Measurements from ENCODE around the gene KLC1.
"Not testable (repeated sequence)": the region's sequence is repeated elsewhere in the genome, so short reads cannot be mapped to it uniquely, and the experiment has no call there.

The KLC1 gene

GRCh38 chr14:103625356-103626095, 3.5 kb upstream of the KLC1 start:
- DNase-seq (ENCODE audit: low spot score) = peak; percentile 33

- no peak for DNase-seq (ENCODE audit: low spot score)
Observed at GRCh38 chr14:103626146-103626850, 2.7 kb upstream of the KLC1 start.

- no peak for DNase-seq (ENCODE audit: low spot score)
Observed at GRCh38 chr14:103627073-103628025, 1.7 kb upstream of the KLC1 start.

GRCh38 chr14:103628221-103628683, 759 bp upstream of the KLC1 start:
- peak; percentile 61 for DNase-seq (ENCODE audit: low spot score)

GRCh38 chr14:103629503-103630121, 601 bp downstream of the KLC1 start:
- peak; percentile 41 for DNase-seq (ENCODE audit: low spot score)

- no peak for DNase-seq (ENCODE audit: low spot score)
Observed at GRCh38 chr14:103630364-103631108, 1.5 kb downstream of the KLC1 start.

- no peak for DNase-seq (ENCODE audit: low spot score)
Observed at GRCh38 chr14:103633391-103633790, 4.4 kb downstream of the KLC1 start.

- no peak for DNase-seq (ENCODE audit: low spot score)
Observed at GRCh38 chr14:103634156-103634555, 5.1 kb downstream of the KLC1 start.

- no peak for DNase-seq (ENCODE audit: low spot score)
Observed at GRCh38 chr14:103638594-103638993, 9.6 kb downstream of the KLC1 start.

GRCh38 chr14:103641161-103641560, 12.2 kb downstream of the KLC1 start:
- DNase-seq (ENCODE audit: low spot score) = no peak

GRCh38 chr14:103646189-103646588, 17.2 kb downstream of the KLC1 start:
- no peak for DNase-seq (ENCODE audit: low spot score)

GRCh38 chr14:103649001-103649400, 20.0 kb downstream of the KLC1 start:
- no peak for DNase-seq (ENCODE audit: low spot score)

- no peak for DNase-seq (ENCODE audit: low spot score)
Observed at GRCh38 chr14:103650213-103650612, 21.2 kb downstream of the KLC1 start.

- no peak for DNase-seq (ENCODE audit: low spot score)
Observed at GRCh38 chr14:103651585-103651984, 22.6 kb downstream of the KLC1 start.

GRCh38 chr14:103652806-103653205, 23.8 kb downstream of the KLC1 start:
- no peak for DNase-seq (ENCODE audit: low spot score)

GRCh38 chr14:103653336-103653735, 24.3 kb downstream of the KLC1 start:
- not testable (repeated sequence) for DNase-seq (ENCODE audit: low spot score)

- DNase-seq (ENCODE audit: low spot score) = no peak
Observed at GRCh38 chr14:103653805-103654204, 24.8 kb downstream of the KLC1 start.

GRCh38 chr14:103654619-103655018, 25.6 kb downstream of the KLC1 start:
- no peak for DNase-seq (ENCODE audit: low spot score)

- DNase-seq (ENCODE audit: low spot score) = no peak
Observed at GRCh38 chr14:103656031-103656755, 27.2 kb downstream of the KLC1 start.

- DNase-seq (ENCODE audit: low spot score) = no peak
Observed at GRCh38 chr14:103656756-103657133, 27.7 kb downstream of the KLC1 start.
